Measurements from ENCODE around the gene AP2A2.
A peak's percentile ranks its signal among the peaks of the same experiment; 100 is the strongest.

AP2A2 gene

GRCh38 chr11:1039481-1040427, 114.1 kb downstream of the AP2A2 start:
- DNase-seq (ENCODE audit: low read depth in 3 of 3, low spot score in 1 of 3), result no peak

- no peak for DNase-seq (ENCODE audit: low read depth in 3 of 3, low spot score in 1 of 3)
Observed at GRCh38 chr11:1040428-1041148, 114.9 kb downstream of the AP2A2 start.

GRCh38 chr11:1041149-1041467, 115.4 kb downstream of the AP2A2 start:
- DNase-seq (ENCODE audit: low read depth in 3 of 3, low spot score in 1 of 3), result no peak

- no peak for DNase-seq (ENCODE audit: low read depth in 3 of 3, low spot score in 1 of 3)
Observed at GRCh38 chr11:1041471-1041870, 115.8 kb downstream of the AP2A2 start.

GRCh38 chr11:1041936-1042608, 116.4 kb downstream of the AP2A2 start:
- DNase-seq (ENCODE audit: low read depth in 3 of 3, low spot score in 1 of 3), result no peak

GRCh38 chr11:1042626-1043562, 117.2 kb downstream of the AP2A2 start:
- no peak for DNase-seq (ENCODE audit: low read depth in 3 of 3, low spot score in 1 of 3)

GRCh38 chr11:1043563-1044096, 118.0 kb downstream of the AP2A2 start:
- no peak for DNase-seq (ENCODE audit: low read depth in 3 of 3, low spot score in 1 of 3)

- no peak for DNase-seq (ENCODE audit: low read depth in 3 of 3, low spot score in 1 of 3)
Observed at GRCh38 chr11:1044160-1044559, 118.5 kb downstream of the AP2A2 start.

GRCh38 chr11:1047595-1048156, 122.0 kb downstream of the AP2A2 start:
- DNase-seq (ENCODE audit: low read depth in 3 of 3, low spot score in 1 of 3), result no peak

- no peak for DNase-seq (ENCODE audit: low read depth in 3 of 3, low spot score in 1 of 3)
Observed at GRCh38 chr11:1048375-1049070, 122.9 kb downstream of the AP2A2 start.

GRCh38 chr11:1049071-1049405, 123.4 kb downstream of the AP2A2 start:
- no peak for DNase-seq (ENCODE audit: low read depth in 3 of 3, low spot score in 1 of 3)

- no peak for DNase-seq (ENCODE audit: low read depth in 3 of 3, low spot score in 1 of 3)
Observed at GRCh38 chr11:1049431-1049891, 123.8 kb downstream of the AP2A2 start.

- DNase-seq (ENCODE audit: low read depth in 3 of 3, low spot score in 1 of 3), result no peak
Observed at GRCh38 chr11:1049911-1050580, 124.4 kb downstream of the AP2A2 start.

- peak; percentile 28 to 60 (median 49) for DNase-seq (ENCODE audit: low read depth in 3 of 3, low spot score in 1 of 3)
Observed at GRCh38 chr11:1050581-1051355, 125.1 kb downstream of the AP2A2 start.

- DNase-seq (ENCODE audit: low read depth in 3 of 3, low spot score in 1 of 3), result no peak
Observed at GRCh38 chr11:1051356-1052132, 125.9 kb downstream of the AP2A2 start.

- DNase-seq (ENCODE audit: low read depth in 3 of 3, low spot score in 1 of 3), result no peak
Observed at GRCh38 chr11:1052133-1053011, 126.7 kb downstream of the AP2A2 start.
